HG02981 (cell line): ENCODE data around the gene CCDC88A.
"Not testable (repeated sequence)": the region's sequence is repeated elsewhere in the genome, so short reads cannot be mapped to it uniquely, and the experiment has no call there.

Experiments used
- ATAC-seq: cut with Tn5 transposase; IDR thresholded peaks from one replicate; pipeline ENCODE4 v1.9.1; 2021; ENCODE audit warnings: mild to moderate bottlenecking, moderate library complexity; ENCODE audit not compliant: unreplicated experiment

The CCDC88A gene

DNA sequence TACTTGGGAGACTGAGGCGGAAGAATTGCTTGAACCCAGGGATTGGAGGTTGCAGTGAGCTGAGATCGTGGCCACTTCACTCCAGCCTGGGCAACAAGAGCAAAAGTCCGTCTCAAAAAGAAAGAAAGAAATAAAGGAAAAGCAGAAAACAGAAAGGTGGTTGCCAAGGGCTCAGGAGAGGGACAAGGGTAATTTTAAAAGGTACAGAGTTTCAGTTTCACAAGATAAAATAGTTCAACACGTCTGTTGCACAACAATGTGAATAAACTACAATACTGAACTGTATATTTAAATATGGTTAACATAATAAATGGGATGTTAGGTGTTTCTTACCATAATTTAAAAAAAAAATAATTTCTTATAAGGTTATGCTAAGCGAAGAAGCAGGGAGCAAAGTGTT lies 174.2 kb downstream of the CCDC88A start:
- ATAC-seq, result no peak

GRCh38 chr2:55242617-55243016 lies 177.0 kb downstream of the CCDC88A start:
- no peak for ATAC-seq

DNA sequence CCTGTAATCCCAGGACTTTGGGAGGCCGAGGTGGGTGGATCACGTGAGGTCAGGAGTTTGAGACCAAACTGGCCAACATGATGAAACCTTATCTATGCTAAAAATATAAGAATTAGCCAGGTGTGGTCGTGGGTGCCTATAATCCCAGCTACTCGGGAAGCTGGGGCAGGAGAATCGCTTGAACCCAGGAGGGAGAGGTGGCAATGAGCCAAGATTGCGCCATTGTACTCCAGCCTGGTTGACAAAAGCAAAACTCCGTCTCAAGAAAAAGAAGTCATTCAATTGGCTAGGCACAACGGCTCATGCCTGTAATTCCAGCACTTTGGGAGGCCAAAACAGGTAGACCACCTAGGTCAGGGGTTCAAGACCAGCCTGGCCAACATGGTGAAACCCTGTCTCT lies 178.1 kb downstream of the CCDC88A start:
- not testable (repeated sequence) for ATAC-seq

DNA sequence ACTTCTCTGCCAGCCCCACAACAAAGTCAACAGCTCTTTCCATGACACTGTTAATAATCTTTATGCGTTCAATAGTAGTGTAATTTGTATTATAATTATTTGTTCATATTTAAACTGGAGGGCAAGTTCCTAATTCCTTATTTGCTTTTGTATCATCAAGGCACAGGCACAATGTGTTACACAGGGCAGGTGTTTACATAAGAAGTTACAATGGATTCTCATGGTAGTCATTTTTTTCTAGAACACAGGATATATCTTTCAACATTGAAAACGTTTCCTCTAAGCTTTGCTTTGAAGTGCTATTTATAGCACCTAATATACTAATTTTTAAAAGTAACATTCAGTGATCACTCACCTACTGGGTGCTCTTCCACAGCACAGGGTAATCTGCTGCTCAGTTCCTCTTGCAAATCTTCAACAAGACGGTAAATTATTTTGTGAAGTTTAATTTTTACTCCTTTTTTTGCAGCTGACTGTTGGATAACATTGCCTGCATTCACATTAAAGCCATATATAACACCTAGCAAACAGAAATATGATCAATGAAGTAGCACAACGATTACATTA lies 179.9 kb downstream of the CCDC88A start:
- ATAC-seq, result no peak
